Neural progenitor cell (in vitro differentiated cells): ENCODE data around the gene NCF4. TPM values are rescaled to one million over a fixed set of nuclear protein-coding genes. Genes with fewer than 3 reads are reported as not detected.

Experiments used
- DNase-seq: peaks from one replicate; pipeline ENCODE4 v3.0.0-alpha.2; 2016; ENCODE audit warnings: low spot score
- H2AFZ ChIP-seq: fragments of 200-600 bp; sonication (generic); replicated peaks from 2 replicates; pipeline ENCODE4 v1.6.1; 2016; ENCODE audit warnings: antibody characterized with exemption
- H3F3A ChIP-seq: fragments of 200-600 bp; sonication (generic); 2 replicates; pipeline ENCODE4 v1.6.1; 2016; ENCODE audit warnings: antibody characterized with exemption, low read depth
- H3K27ac ChIP-seq: fragments of 200-600 bp; sonication (generic); 2 replicates; pipeline ENCODE4 v1.5.1; 2016; ENCODE audit warnings: mild to moderate bottlenecking
- H3K27me3 ChIP-seq: fragments of 200-600 bp; sonication (generic); 2 replicates; pipeline ENCODE4 v1.6.1; 2016; ENCODE audit warnings: mild to moderate bottlenecking, moderate library complexity
- H3K36me3 ChIP-seq: fragments of 200-600 bp; sonication (generic); 2 replicates; pipeline ENCODE4 v1.5.1; 2016
- H3K4me1 ChIP-seq: fragments of 200-600 bp; sonication (generic); 2 replicates; pipeline ENCODE4 v1.6.1; 2016; ENCODE audit warnings: mixed run types
- H3K4me2 ChIP-seq: fragments of 200-600 bp; sonication (generic); 2 replicates; pipeline ENCODE4 v1.6.1; 2016
- H3K4me3 ChIP-seq: fragments of 200-600 bp; sonication (generic); 2 replicates; pipeline ENCODE4 v1.5.1; 2016
- H3K79me2 ChIP-seq: fragments of 200-600 bp; sonication (generic); 2 replicates; pipeline ENCODE4 v1.6.1; 2016; ENCODE audit warnings: low read depth
- H3K9ac ChIP-seq: fragments of 200-600 bp; sonication (generic); 2 replicates; pipeline ENCODE4 v1.6.1; 2016
- H3K9me3 ChIP-seq: fragments of 200-600 bp; sonication (generic); 2 replicates; pipeline ENCODE4 v1.5.1; 2016; ENCODE audit warnings: low read depth
- H4K20me1 ChIP-seq: fragments of 200-600 bp; sonication (generic); 2 replicates; pipeline ENCODE4 v1.6.1; 2016; ENCODE audit warnings: low read depth
- H3K27ac Mint-ChIP-seq: 3 replicates; pipeline ENCODE4 v1.8.0; 2021; ENCODE audit warnings: mixed read lengths
- H3K27me3 Mint-ChIP-seq: 2 replicates; pipeline ENCODE4 v1.8.0; 2022; ENCODE audit warnings: low read depth, mild to moderate bottlenecking, inconsistent platforms, moderate library complexity, mixed read lengths; ENCODE audit not compliant: insufficient read depth
- H3K36me3 Mint-ChIP-seq: 3 replicates; pipeline ENCODE4 v1.8.0; 2021; ENCODE audit warnings: mixed read lengths
- H3K4me1 Mint-ChIP-seq: 3 replicates; pipeline ENCODE4 v1.8.0; 2021; ENCODE audit warnings: mixed read lengths
- H3K4me3 Mint-ChIP-seq: 3 replicates; pipeline ENCODE4 v1.8.0; 2021; ENCODE audit warnings: mild to moderate bottlenecking, moderate library complexity, mixed read lengths
- H3K9me3 Mint-ChIP-seq: 3 replicates; pipeline ENCODE4 v1.8.0; 2020; ENCODE audit warnings: mixed read lengths
- CTCF ChIP-seq: fragments of 200-600 bp; sonication (generic); IDR thresholded peaks from 2 replicates; pipeline ENCODE4 v1.5.1; 2017; ENCODE audit warnings: antibody characterized with exemption, mild to moderate bottlenecking
- EZH2 ChIP-seq: fragments of 200-600 bp; sonication (generic); IDR thresholded peaks from 2 replicates; pipeline ENCODE4 v1.6.1; 2017; ENCODE audit warnings: antibody characterized with exemption, mild to moderate bottlenecking, moderate library complexity
- EZH2phosphoT487 ChIP-seq: fragments of 200-600 bp; sonication (generic); IDR thresholded peaks from 2 replicates; pipeline ENCODE4 v1.6.1; 2017; ENCODE audit warnings: antibody characterized with exemption
- total RNA-seq: library from RNA; depleted of rRNA; stranded (reverse); fragments of >200 nt; gene quantifications from 2 replicates; pipeline ENCODE4 v1.2.3, GENCODE V29; 2015; ENCODE audit warnings: low replicate concordance

NCF4 gene
- total RNA-seq, 1 donor from 2014 or later = not detected

- H3K4me3 ChIP-seq = no peak overlapping the region
- peaks cover 4% of the 10 kb centered on the region for H3K27me3 Mint-ChIP-seq
- peaks cover 7% of the 10 kb centered on the region for H3K9me3 Mint-ChIP-seq
- H3K4me1 Mint-ChIP-seq = no peaks in the 10 kb centered on the region
- H3K27ac ChIP-seq = no peak overlapping the region
- H2AFZ ChIP-seq = no peak overlapping the region
- DNase-seq = no peak
- no peaks in the 10 kb centered on the region for H3K79me2 ChIP-seq
- no peak overlapping the region for H3K4me3 Mint-ChIP-seq
- H3K9me3 ChIP-seq = no peaks in the 10 kb centered on the region
- H3F3A ChIP-seq = no peaks in the 10 kb centered on the region
- no peaks in the 10 kb centered on the region for H3K27me3 ChIP-seq
- H3K4me2 ChIP-seq = no peak overlapping the region
- no peaks in the 10 kb centered on the region for H4K20me1 ChIP-seq
- no peaks in the 10 kb centered on the region for H3K36me3 ChIP-seq
- H3K36me3 Mint-ChIP-seq = peaks cover 2% of the 10 kb centered on the region
- H3K4me1 ChIP-seq = no peaks in the 10 kb centered on the region
- no peak overlapping the region for H3K27ac Mint-ChIP-seq
- no peak for TF ChIP-seq EZH2phosphoT487
- no peak for TF ChIP-seq EZH2
- TF ChIP-seq CTCF = no peak
- H3K9ac ChIP-seq = no peak overlapping the region
These were observed 30.8 kb downstream of the NCF4 start for GRCh38 chr22:36891646-36892045.

- Mint-ChIP-seq H3K27ac (no peak overlapping the region), H3K36me3 (peaks cover 2% of the 10 kb centered on the region), H3K9me3 (peaks cover 10% of the 10 kb centered on the region), H3K27me3 (peaks cover 7% of the 10 kb centered on the region), H3K4me3 (no peak overlapping the region), H3K4me1 (no peaks in the 10 kb centered on the region)
- no peaks in the 10 kb centered on the region for H3K79me2 ChIP-seq
- no peak overlapping the region for H3K9ac ChIP-seq
- no peak for TF ChIP-seq EZH2
- TF ChIP-seq CTCF = no peak
- TF ChIP-seq EZH2phosphoT487 = no peak
- H3K4me3 ChIP-seq = no peak overlapping the region
- no peaks in the 10 kb centered on the region for H3K9me3 ChIP-seq
- H3F3A ChIP-seq = no peaks in the 10 kb centered on the region
- H3K4me1 ChIP-seq = no peaks in the 10 kb centered on the region
- H3K27ac ChIP-seq = no peak overlapping the region
- no peaks in the 10 kb centered on the region for H4K20me1 ChIP-seq
- no peak overlapping the region for H3K4me2 ChIP-seq
- H3K27me3 ChIP-seq = no peaks in the 10 kb centered on the region
- H2AFZ ChIP-seq = no peak overlapping the region
- H3K36me3 ChIP-seq = no peaks in the 10 kb centered on the region
- no peak for DNase-seq
These were observed 31.5 kb downstream of the NCF4 start for GRCh38 chr22:36892292-36892691.

GRCh38 chr22:36893262-36893661 lies 32.5 kb downstream of the NCF4 start:
- H3K9me3 Mint-ChIP-seq = peaks cover 10% of the 10 kb centered on the region
- Histone ChIP-seq H3K9ac (no peak overlapping the region), H3K4me3 (no peak overlapping the region), H3K4me1 (no peaks in the 10 kb centered on the region), H3K79me2 (no peaks in the 10 kb centered on the region), H2AFZ (no peak overlapping the region), H3K36me3 (no peaks in the 10 kb centered on the region), H3K27ac (no peak overlapping the region), H3K9me3 (no peaks in the 10 kb centered on the region), H3K27me3 (no peaks in the 10 kb centered on the region), H3K4me2 (no peak overlapping the region), H4K20me1 (no peaks in the 10 kb centered on the region), H3F3A (no peaks in the 10 kb centered on the region)
- H3K27ac Mint-ChIP-seq = no peak overlapping the region
- H3K27me3 Mint-ChIP-seq = peaks cover 12% of the 10 kb centered on the region
- TF ChIP-seq EZH2phosphoT487 = no peak
- TF ChIP-seq EZH2 = no peak
- no peak for TF ChIP-seq CTCF
- no peak for DNase-seq
- H3K4me3 Mint-ChIP-seq = no peak overlapping the region
- no peaks in the 10 kb centered on the region for H3K4me1 Mint-ChIP-seq
- H3K36me3 Mint-ChIP-seq = peaks cover 2% of the 10 kb centered on the region
